22Rv1 (cell line): ENCODE results near the gene IRX3.
"Not testable (repeated sequence)": the region's sequence is repeated elsewhere in the genome, so short reads cannot be mapped to it uniquely, and the experiment has no call there.

Experiments
- H3K27ac ChIP-seq: fragments of 450-650 bp; 2 replicates; pipeline ENCODE4 v1.5.1; 2017
- ZFX ChIP-seq: fragments of 450-650 bp; IDR thresholded peaks from 2 replicates; pipeline ENCODE4 v1.6.1; 2017; ENCODE audit warnings: antibody characterized with exemption, borderline replicate concordance
- TF ChIP-seq, protein P1 (sequence below): fragments of 450-650 bp; IDR thresholded peaks from 2 replicates; pipeline ENCODE4 v1.5.1; 2017; ENCODE audit warnings: mild to moderate bottlenecking

Gene IRX3

DNA sequence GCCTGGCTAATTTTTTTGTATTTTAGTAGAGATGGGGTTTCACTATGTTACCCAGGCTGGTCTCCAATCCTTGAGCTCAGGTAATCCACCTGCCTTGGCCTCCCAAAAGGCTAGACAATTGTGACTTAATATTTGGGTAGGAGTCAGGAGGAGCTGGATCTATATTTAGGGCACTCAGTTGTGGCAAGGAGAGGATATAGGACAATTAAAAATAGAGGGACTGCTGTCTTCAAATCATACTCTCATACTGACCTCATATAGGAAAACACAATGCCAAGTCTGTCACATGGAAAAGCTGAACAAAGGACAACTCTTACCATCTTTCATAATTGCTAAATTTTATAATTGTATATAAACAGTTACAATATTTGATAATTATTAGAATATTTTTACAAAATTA is 17.1 kb downstream of the IRX3 start:
- H3K27ac ChIP-seq, result no peak overlapping the region
- TF ChIP-seq, protein P1, sequence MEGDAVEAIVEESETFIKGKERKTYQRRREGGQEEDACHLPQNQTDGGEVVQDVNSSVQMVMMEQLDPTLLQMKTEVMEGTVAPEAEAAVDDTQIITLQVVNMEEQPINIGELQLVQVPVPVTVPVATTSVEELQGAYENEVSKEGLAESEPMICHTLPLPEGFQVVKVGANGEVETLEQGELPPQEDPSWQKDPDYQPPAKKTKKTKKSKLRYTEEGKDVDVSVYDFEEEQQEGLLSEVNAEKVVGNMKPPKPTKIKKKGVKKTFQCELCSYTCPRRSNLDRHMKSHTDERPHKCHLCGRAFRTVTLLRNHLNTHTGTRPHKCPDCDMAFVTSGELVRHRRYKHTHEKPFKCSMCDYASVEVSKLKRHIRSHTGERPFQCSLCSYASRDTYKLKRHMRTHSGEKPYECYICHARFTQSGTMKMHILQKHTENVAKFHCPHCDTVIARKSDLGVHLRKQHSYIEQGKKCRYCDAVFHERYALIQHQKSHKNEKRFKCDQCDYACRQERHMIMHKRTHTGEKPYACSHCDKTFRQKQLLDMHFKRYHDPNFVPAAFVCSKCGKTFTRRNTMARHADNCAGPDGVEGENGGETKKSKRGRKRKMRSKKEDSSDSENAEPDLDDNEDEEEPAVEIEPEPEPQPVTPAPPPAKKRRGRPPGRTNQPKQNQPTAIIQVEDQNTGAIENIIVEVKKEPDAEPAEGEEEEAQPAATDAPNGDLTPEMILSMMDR, result no peak
- no peak for TF ChIP-seq ZFX

DNA sequence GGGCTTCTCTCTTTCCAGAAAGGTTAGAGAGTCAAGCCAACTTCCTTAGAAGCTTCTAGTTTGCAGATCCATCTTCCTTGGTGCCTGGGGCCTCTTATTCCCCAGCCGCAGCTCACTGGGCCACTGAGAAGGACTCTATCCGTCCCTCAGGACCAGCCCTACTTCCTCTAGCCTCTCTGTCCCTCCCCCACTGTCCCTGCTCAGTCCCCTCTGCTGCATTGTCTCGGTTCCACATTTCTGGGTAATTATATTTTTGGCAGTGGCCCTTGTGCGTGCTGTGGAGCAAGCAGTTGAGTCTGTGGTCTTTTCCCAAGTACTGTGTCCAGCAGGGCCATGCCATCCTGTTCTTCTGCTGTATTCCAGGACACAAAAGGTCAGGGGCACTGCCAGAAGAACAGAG is 17.8 kb downstream of the IRX3 start:
- TF ChIP-seq ZFX, result no peak
- TF ChIP-seq, protein P1, result no peak
- H3K27ac ChIP-seq, result no peak overlapping the region

- TF ChIP-seq ZFX, result no peak
- TF ChIP-seq, protein P1, result no peak
- no peak overlapping the region for H3K27ac ChIP-seq
These were observed 18.2 kb downstream of the IRX3 start for GRCh38 chr16:54268340-54268739.

- no peak overlapping the region for H3K27ac ChIP-seq
- TF ChIP-seq, protein P1, result no peak
- TF ChIP-seq ZFX, result no peak
These were observed 20.1 kb downstream of the IRX3 start for GRCh38 chr16:54266363-54266955.

- H3K27ac ChIP-seq, result no peak overlapping the region
- TF ChIP-seq, protein P1, result no peak
- TF ChIP-seq ZFX, result no peak
These were observed 20.9 kb downstream of the IRX3 start for GRCh38 chr16:54265575-54266107.

- TF ChIP-seq, protein P1, result no peak
- no peak for TF ChIP-seq ZFX
- no peak overlapping the region for H3K27ac ChIP-seq
These were observed 33.5 kb downstream of the IRX3 start for GRCh38 chr16:54253118-54253517.

GRCh38 chr16:54248863-54249710 is 37.5 kb downstream of the IRX3 start:
- no peak overlapping the region for H3K27ac ChIP-seq
- TF ChIP-seq, protein P1, result no peak
- no peak for TF ChIP-seq ZFX

GRCh38 chr16:54247705-54248104 is 38.9 kb downstream of the IRX3 start:
- not testable (repeated sequence) for H3K27ac ChIP-seq
